HFFc6 (cell line): ENCODE measurements around the gene ZEB2. TPM values are rescaled to one million over a fixed set of nuclear protein-coding genes. Genes with fewer than 3 reads are reported as not detected.

Source experiments
- DNase-seq: peaks from one replicate; pipeline ENCODE4 v3.0.0-alpha.2; 2018
- H3K27ac Mint-ChIP-seq: 2 replicates; pipeline ENCODE4 v1.8.0; 2020; ENCODE audit warnings: mild to moderate bottlenecking, mixed read lengths
- H3K27me3 Mint-ChIP-seq: 2 replicates; pipeline ENCODE4 v1.8.0; 2021; ENCODE audit warnings: mild to moderate bottlenecking, moderate library complexity, mixed read lengths; ENCODE audit not compliant: insufficient read depth
- H3K36me3 Mint-ChIP-seq: 2 replicates; pipeline ENCODE4 v1.8.0; 2021; ENCODE audit warnings: low read depth, mixed read lengths
- H3K4me1 Mint-ChIP-seq: 2 replicates; pipeline ENCODE4 v1.8.0; 2020; ENCODE audit warnings: low read depth, mixed read lengths
- H3K4me3 Mint-ChIP-seq: 2 replicates; pipeline ENCODE4 v1.8.0; 2020; ENCODE audit warnings: mild to moderate bottlenecking, moderate library complexity, mixed read lengths
- H3K9me3 Mint-ChIP-seq: 2 replicates; pipeline ENCODE4 v1.8.0; 2020; ENCODE audit warnings: mild to moderate bottlenecking, mixed read lengths
- total RNA-seq, 6 experiments: library from RNA; stranded (reverse); fragmentation: NEBNext Ultra II Directional; extraction: Animal tissue kit (Norgen Biotek cat#: 25700); gene quantifications; 2 replicates in 1 of 6; 3 replicates in 5 of 6; pipeline ENCODE4 v1.2.3, GENCODE V29; 2021
- TF ChIP-seq, protein P1 (sequence below): fragments of 200-600 bp; sonication (generic); IDR thresholded peaks from 2 replicates; pipeline ENCODE4 v1.5.0; 2021; ENCODE audit warnings: antibody characterized with exemption, mild to moderate bottlenecking

Gene ZEB2
- total RNA-seq, 6 experiments from 2014 or later = 57.0 to 76.3 (median 62.8) TPM

DNA sequence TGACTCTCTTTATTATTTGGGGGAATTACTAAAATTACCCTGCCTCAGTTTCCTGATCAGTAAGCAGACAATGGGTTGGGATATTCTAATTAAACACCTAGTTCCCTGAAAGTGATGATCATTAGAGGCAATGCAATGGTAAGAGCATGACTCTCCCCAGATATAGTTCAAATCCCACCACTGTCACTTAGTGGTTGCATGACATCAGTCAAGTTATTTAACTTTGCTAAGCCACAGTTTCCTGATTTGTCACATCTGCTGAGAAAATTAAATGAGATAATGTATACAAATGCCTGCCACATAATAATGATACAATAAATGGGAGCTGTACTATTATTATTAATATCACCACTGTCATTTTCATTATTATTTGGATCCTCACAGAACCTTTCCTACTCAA, 29.9 kb downstream of the ZEB2 start:
- Mint-ChIP-seq H3K9me3 (no peaks in the 10 kb centered on the region), H3K4me1 (peaks cover 34% of the 10 kb centered on the region), H3K36me3 (peaks cover 30% of the 10 kb centered on the region), H3K27me3 (no peaks in the 10 kb centered on the region), H3K27ac (no peak overlapping the region), H3K4me3 (no peak overlapping the region)
- DNase-seq = no peak
- TF ChIP-seq, protein P1, sequence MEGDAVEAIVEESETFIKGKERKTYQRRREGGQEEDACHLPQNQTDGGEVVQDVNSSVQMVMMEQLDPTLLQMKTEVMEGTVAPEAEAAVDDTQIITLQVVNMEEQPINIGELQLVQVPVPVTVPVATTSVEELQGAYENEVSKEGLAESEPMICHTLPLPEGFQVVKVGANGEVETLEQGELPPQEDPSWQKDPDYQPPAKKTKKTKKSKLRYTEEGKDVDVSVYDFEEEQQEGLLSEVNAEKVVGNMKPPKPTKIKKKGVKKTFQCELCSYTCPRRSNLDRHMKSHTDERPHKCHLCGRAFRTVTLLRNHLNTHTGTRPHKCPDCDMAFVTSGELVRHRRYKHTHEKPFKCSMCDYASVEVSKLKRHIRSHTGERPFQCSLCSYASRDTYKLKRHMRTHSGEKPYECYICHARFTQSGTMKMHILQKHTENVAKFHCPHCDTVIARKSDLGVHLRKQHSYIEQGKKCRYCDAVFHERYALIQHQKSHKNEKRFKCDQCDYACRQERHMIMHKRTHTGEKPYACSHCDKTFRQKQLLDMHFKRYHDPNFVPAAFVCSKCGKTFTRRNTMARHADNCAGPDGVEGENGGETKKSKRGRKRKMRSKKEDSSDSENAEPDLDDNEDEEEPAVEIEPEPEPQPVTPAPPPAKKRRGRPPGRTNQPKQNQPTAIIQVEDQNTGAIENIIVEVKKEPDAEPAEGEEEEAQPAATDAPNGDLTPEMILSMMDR = no peak

DNA sequence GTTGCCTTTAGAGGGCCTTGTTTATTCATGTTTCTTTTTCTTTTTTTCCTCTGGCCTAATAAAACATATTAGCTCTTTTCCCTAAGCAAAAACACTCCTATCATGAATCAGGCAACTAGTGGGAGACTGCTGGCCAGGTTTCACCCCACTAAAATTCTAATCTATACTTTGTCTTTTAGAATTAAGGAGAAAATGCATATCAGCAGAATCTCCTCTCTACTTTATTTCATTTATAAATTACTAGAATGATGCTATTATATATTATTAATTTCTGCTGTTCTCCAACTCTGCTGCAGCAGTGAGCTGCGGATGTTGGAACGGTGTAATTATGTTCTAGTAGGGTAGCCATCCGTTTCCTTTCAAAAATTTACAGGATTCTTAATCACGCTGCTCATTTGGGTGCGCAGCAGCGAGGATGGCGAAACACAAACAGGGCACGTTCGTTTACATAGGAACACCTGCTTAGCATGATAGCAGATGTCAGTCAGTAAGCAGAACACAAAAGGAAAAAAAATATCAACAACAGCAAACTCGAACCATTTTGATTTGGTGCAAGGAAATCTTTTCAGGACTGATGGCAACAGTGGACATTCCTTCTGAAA, 30.5 kb downstream of the ZEB2 start:
- no peak overlapping the region for H3K27ac Mint-ChIP-seq

DNA sequence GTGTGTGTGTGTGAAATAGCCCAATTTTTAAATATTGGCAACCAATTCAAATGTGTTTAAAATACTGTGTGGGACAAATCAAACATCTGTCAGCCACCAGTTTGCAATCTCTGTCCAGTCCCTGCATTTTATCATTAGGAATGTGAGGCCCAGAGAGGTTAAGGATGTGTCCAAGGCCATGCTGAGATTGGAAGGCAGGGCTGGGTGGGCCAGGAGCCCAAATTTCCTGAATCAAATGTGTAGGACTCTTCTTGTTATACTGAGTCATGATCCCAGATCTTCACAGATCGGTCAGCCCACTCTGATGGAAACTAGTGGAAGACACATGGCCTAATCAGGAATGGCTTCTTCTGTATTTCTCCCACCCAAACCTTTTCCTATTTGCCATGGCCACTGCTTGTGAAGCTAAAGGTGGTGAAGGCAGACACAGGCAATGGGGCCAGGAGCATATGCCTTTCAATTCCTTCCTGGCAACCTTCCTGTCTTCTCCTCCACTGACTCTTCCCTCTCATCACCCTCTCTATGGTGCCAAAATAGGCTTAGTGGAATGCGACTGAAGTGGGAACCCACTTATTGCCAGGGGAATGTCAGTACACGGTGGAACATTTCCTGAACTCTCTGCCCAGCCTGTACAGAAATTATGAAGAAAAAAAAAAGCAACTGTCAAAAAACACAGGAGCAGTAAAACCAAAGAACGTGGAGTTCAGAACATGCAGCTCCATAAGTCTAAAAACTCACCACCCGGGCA, 35.5 kb downstream of the ZEB2 start:
- H3K36me3 Mint-ChIP-seq = peaks cover 34% of the 10 kb centered on the region
- peaks cover 64% of the 10 kb centered on the region for H3K4me1 Mint-ChIP-seq
- H3K27me3 Mint-ChIP-seq = no peaks in the 10 kb centered on the region
- TF ChIP-seq, protein P1 = no peak
- H3K4me3 Mint-ChIP-seq = no peak overlapping the region
- peak overlapping the region; percentile 22; the same call in 1 of the 2 replicates for H3K27ac Mint-ChIP-seq
- no peaks in the 10 kb centered on the region for H3K9me3 Mint-ChIP-seq
- DNase-seq = no peak

More for the DNA sequence above, 30.5 kb downstream of the ZEB2 start:
- H3K36me3 Mint-ChIP-seq = peaks cover 36% of the 10 kb centered on the region
- TF ChIP-seq, protein P1 = no peak
- DNase-seq = no peak
- H3K4me1 Mint-ChIP-seq = peaks cover 34% of the 10 kb centered on the region
- no peaks in the 10 kb centered on the region for H3K9me3 Mint-ChIP-seq
- H3K4me3 Mint-ChIP-seq = no peak overlapping the region
- no peaks in the 10 kb centered on the region for H3K27me3 Mint-ChIP-seq

DNA sequence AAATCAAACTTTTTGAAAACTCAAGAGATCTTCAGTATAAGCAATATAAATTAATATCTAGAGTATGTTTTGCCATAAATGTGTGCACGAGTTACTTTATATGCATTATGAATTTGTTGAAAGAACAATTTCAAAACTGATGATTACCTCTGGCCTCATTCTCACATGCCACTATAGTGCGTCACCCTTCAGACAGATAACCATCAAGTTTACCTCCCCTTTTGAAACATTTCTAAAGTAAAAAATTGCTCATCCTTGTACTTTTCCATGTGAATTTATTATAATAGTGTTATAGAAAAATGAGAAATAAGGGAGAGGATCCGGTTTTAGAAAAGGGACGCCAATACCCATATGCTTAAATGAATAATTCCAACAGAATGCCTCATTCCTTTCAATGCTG, 38.3 kb downstream of the ZEB2 start:
- H3K9me3 Mint-ChIP-seq = no peaks in the 10 kb centered on the region
- H3K27me3 Mint-ChIP-seq = no peaks in the 10 kb centered on the region
- TF ChIP-seq, protein P1 = no peak
- DNase-seq = no peak
- no peak overlapping the region for H3K4me3 Mint-ChIP-seq
- H3K4me1 Mint-ChIP-seq = peaks cover 78% of the 10 kb centered on the region
- peaks cover 40% of the 10 kb centered on the region for H3K36me3 Mint-ChIP-seq
- H3K27ac Mint-ChIP-seq = no peak overlapping the region; the same call in 1 of the 2 replicates

DNA sequence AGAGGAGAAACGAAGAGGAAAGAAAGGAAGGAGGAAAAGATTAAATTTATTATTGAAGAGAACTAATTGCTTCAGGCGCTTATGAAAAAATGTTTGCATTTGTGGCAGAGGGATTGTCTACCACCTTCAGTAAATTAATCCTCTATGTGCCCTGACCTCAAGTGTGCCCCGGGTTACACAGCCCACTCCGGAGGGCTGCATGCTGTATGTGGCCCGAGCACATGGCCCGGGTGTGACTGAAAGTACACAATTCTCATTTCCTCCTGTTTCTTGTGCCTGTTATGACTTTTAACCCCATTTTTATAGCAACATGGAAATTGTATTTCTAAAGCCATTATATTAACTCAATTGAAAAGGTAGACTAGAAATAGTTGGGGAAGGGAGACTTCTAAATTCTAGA, 38.8 kb downstream of the ZEB2 start:
- Mint-ChIP-seq H3K9me3 (no peaks in the 10 kb centered on the region), H3K4me1 (peaks cover 83% of the 10 kb centered on the region), H3K27ac (peak overlapping the region; percentile 73), H3K36me3 (peaks cover 40% of the 10 kb centered on the region), H3K4me3 (no peak overlapping the region), H3K27me3 (no peaks in the 10 kb centered on the region)
- TF ChIP-seq, protein P1 = no peak
- no peak for DNase-seq
